HCEC 1CT (cell line): ENCODE measurements around the gene PFKFB3.
A peak's percentile ranks its signal among the peaks of the same experiment; 100 is the strongest.
"Not testable (repeated sequence)": the region's sequence is repeated elsewhere in the genome, so short reads cannot be mapped to it uniquely, and the experiment has no call there.

Experiments used
- DNase-seq: peaks from one replicate; pipeline ENCODE4 v3.0.0-alpha.2; 2017

The PFKFB3 gene

GRCh38 chr10:6275022-6275997, 72.6 kb downstream of the PFKFB3 start:
- peak; percentile 97 for DNase-seq

- no peak for DNase-seq
These were observed 73.6 kb downstream of the PFKFB3 start for GRCh38 chr10:6276356-6276755.

- no peak for DNase-seq
These were observed 75.9 kb downstream of the PFKFB3 start for GRCh38 chr10:6278519-6279120.

GRCh38 chr10:6279540-6280267, 77.0 kb downstream of the PFKFB3 start:
- peak; percentile 39 for DNase-seq

GRCh38 chr10:6280291-6280690, 77.6 kb downstream of the PFKFB3 start:
- no peak for DNase-seq

GRCh38 chr10:6282454-6282958, 79.8 kb downstream of the PFKFB3 start:
- no peak for DNase-seq

GRCh38 chr10:6283655-6284054, 80.9 kb downstream of the PFKFB3 start:
- DNase-seq, result no peak

- DNase-seq, result not testable (repeated sequence)
These were observed 87.9 kb downstream of the PFKFB3 start for GRCh38 chr10:6290621-6291020.

- DNase-seq, result no peak
These were observed 90.0 kb downstream of the PFKFB3 start for GRCh38 chr10:6292741-6293151.

GRCh38 chr10:6296425-6296824, 93.7 kb downstream of the PFKFB3 start:
- not testable (repeated sequence) for DNase-seq

GRCh38 chr10:6296828-6297251, 94.1 kb downstream of the PFKFB3 start:
- no peak for DNase-seq

- DNase-seq, result no peak
These were observed 94.8 kb downstream of the PFKFB3 start for GRCh38 chr10:6297522-6297921.

- no peak for DNase-seq
These were observed 95.2 kb downstream of the PFKFB3 start for GRCh38 chr10:6297951-6298381.

- no peak for DNase-seq
These were observed 95.7 kb downstream of the PFKFB3 start for GRCh38 chr10:6298428-6298827.

- no peak for DNase-seq
These were observed 96.5 kb downstream of the PFKFB3 start for GRCh38 chr10:6299234-6299633.

GRCh38 chr10:6299743-6300105, 97.0 kb downstream of the PFKFB3 start:
- DNase-seq, result no peak

- no peak for DNase-seq
These were observed 97.5 kb downstream of the PFKFB3 start for GRCh38 chr10:6300106-6300783.

- no peak for DNase-seq
These were observed 98.2 kb downstream of the PFKFB3 start for GRCh38 chr10:6300784-6301460.

- no peak for DNase-seq
These were observed 98.8 kb downstream of the PFKFB3 start for GRCh38 chr10:6301488-6302075.
